GM10248 (cell line): ENCODE data around the gene PLSCR5.

Source experiments
- CTCF ChIA-PET: fragments of 300-600 bp; sonication (Branson Sonifier 250); formaldehyde crosslinking; extraction: SDS; loops from one replicate; lab custom pipeline; 2021; ENCODE audit warnings: antibody characterized with exemption; lab: Yijun Ruan, JAX
- POLR2A ChIA-PET: fragments of 350-650 bp; sonication (Branson Sonifier 250); formaldehyde crosslinking; extraction: SDS; loops from one replicate; lab custom pipeline; 2020; ENCODE audit warnings: antibody characterized with exemption; lab: Yijun Ruan, JAX
- DNase-seq: peaks from one replicate; pipeline ENCODE4 v3.0.0; 2012; ENCODE audit errors: extremely low spot score
- TF ChIP-seq, protein P1 (sequence below): IDR thresholded peaks from 2 replicates; pipeline ENCODE4 v1.5.1; 2012; ENCODE audit warnings: mild to moderate bottlenecking, low read depth; ENCODE audit errors: extremely low read depth, missing control alignments, control extremely low read depth

The PLSCR5 gene

DNA sequence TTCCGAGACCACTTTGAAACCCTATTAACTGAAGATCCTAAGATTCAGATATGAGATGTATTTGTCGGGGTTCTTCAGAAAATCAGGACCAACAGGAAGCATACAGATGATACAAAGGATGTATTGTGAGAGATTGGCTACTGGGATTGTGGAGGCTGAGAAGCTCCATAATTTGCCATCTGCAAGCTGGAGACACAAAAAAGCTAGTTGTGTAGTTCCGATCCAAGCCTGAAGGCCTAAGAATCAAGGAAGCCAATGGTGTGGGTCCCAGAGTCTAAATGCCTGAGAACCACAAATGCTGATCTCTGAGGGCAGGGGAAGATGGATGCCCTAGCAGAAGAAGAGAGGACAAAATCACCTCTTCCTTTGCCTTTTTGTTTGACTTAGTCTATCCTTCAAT, 49.8 kb downstream of the PLSCR5 start:
- no peak for DNase-seq
- ChIA-PET POLR2A (no interaction called here), CTCF (interaction anchor here (1.8 kb wide), 1 partner anchor 42 kb away, joined by 3 read pairs; no protein-coding TSS in a partner anchor)
- TF ChIP-seq, protein P1, sequence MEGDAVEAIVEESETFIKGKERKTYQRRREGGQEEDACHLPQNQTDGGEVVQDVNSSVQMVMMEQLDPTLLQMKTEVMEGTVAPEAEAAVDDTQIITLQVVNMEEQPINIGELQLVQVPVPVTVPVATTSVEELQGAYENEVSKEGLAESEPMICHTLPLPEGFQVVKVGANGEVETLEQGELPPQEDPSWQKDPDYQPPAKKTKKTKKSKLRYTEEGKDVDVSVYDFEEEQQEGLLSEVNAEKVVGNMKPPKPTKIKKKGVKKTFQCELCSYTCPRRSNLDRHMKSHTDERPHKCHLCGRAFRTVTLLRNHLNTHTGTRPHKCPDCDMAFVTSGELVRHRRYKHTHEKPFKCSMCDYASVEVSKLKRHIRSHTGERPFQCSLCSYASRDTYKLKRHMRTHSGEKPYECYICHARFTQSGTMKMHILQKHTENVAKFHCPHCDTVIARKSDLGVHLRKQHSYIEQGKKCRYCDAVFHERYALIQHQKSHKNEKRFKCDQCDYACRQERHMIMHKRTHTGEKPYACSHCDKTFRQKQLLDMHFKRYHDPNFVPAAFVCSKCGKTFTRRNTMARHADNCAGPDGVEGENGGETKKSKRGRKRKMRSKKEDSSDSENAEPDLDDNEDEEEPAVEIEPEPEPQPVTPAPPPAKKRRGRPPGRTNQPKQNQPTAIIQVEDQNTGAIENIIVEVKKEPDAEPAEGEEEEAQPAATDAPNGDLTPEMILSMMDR = no peak

DNA sequence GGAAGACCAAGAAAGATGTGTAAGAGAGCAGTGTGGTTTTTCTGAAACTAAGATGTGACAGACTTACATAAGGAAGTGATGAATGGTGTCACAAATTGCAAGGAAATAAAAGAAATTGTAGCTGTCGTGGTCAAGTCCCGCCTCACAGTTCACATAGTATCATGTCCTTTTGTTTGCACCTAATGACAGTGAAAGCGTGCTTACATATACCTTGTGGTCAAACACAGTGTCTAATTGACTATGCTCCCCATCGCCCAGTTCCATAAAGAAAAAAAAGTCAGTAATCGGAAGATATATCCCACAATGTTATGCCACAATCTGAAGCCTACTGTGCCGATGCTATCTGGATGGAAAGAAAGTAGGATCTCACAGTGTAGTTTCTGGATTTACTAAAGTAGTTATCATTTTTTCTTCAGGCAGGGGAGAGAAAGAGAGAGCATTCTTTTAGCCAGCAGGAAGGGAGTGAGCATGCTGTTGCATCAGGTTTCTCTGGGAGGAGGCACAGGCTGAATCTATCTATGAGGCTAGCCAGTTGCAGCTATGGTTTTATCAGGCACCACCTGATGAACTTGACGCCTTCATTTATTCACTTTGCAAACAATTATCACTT, 50.9 kb downstream of the PLSCR5 start:
- DNase-seq = no peak
- ChIA-PET POLR2A (no interaction called here), CTCF (interaction anchor here (1.4 to 1.8 kb wide), 2 partner anchors 10 to 41 kb away, joined by 3 read pairs; partner anchors contain the start of gene PLSCR1)
- TF ChIP-seq, protein P1 = no peak

- POLR2A ChIA-PET = no interaction called here
- peak; percentile 26 for DNase-seq
- TF ChIP-seq, protein P1 = no peak
These were observed 54.2 kb downstream of the PLSCR5 start for GRCh38 chr3:146550743-146551510.

GRCh38 chr3:146550070-146550615, 55.0 kb downstream of the PLSCR5 start:
- TF ChIP-seq, protein P1 = no peak
- no peak for DNase-seq
- ChIA-PET CTCF (no interaction called here), POLR2A (no interaction called here)

More at GRCh38 chr3:146550743-146551510, 54.2 kb downstream of the PLSCR5 start:
- CTCF ChIA-PET = no interaction called here

DNA sequence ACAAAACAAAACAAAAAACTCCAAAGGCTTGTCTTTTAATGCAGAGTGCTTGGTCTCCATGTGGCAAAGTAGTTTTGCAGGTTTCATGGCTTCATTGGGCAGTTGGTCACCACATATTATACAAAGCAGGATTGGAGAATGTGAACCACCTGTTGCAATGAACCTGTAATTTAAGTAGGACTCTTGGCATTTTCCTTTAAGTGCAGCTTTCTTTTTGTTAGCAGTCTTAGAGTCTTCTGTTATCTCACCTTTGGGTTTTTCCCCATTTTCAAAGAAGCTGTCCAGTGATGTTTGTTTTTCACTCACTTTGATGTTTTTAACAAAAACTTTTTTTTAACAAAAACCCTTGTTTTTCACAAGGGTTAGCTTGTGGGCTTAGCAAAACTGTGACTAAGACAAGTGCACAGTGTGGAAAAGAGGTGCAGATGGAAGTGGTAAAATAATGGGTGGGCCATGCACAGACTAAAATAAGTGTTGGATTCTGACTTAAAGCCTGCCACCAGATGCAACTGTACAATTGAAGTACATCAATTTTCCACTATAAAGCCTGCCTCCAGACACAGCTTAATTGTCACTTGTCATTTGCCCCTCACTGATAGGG, 57.8 kb downstream of the PLSCR5 start:
- ChIA-PET POLR2A (no interaction called here), CTCF (no interaction called here)
- no peak for DNase-seq
- TF ChIP-seq, protein P1 = no peak

DNA sequence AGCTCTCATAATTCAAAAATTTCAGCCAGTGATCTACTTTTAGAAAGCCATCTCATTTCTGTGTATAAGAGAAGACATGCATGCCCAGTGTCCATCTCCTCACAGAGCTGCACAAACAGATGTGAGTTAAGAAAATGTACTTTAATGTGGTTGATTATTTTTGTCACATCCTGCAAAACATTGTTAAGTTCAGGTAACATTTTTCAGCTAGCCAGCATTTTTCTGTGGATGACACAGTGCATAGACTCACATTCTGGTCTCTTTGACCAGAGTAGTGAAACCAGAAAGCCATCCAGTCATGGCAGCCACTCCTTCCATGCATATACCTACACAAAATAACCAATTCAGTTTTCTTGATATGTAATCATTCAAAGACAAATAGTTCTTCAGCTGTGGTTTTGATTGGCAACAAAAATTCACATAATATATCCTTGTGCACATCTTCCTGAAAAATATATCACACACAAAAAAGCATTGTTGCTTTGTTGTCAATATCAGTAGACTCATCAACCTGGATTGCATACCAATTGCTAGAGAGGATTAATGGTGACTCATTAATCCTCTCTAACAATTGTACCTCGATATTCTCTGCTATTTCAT, 58.7 kb downstream of the PLSCR5 start:
- ChIA-PET CTCF (no interaction called here), POLR2A (no interaction called here)
- no peak for DNase-seq
- TF ChIP-seq, protein P1 = no peak
